ENCODE results near the gene ENTPD1.

GRCh38 chr10:95785942-95786669 is 30.1 kb downstream of the ENTPD1 start:
- TF ChIP-seq CTCF (IDR thresholded peaks at IDR 0.05) (no peak), REST (IDR thresholded peaks at IDR 0.05) (no peak), PBX3 (IDR thresholded peaks at IDR 0.05) (no peak), HEYL (CRISPR knock-in tag; IDR thresholded peaks at IDR 0.05) (no peak), JUN (IDR thresholded peaks at IDR 0.05) (no peak)
